K562 (cell line): ENCODE measurements around the gene MYRIP. TPM values are rescaled to one million over a fixed set of nuclear protein-coding genes. Genes with fewer than 3 reads are reported as not detected.

Experiments
- ATAC-seq: fragments of 200-7000 bp; cut with Tn5 transposase; 3 replicates; pipeline ENCODE4 v1.9.1; 2020; ENCODE audit warnings: moderate library complexity
- BruUV-seq: library from RNA; stranded (reverse); fragments of 400-500 nt; replicated peaks from 2 replicates; lab custom pipeline; 2021; lab: Mats Ljungman, UMichigan
- CTCF ChIA-PET: fragments of 300-600 bp; formaldehyde crosslinking; extraction: SDS; loops from one replicate; lab custom pipeline; 2021; ENCODE audit warnings: low intra/inter-chr PET ratio; lab: Yijun Ruan, JAX
- POLR2A ChIA-PET: fragments of 300-600, 350-650 bp; sonication (Branson Sonifier 250); formaldehyde crosslinking; extraction: SDS; loops from one replicate; lab custom pipeline; 2021; ENCODE audit warnings: antibody characterized with exemption, inconsistent platforms; lab: Yijun Ruan, JAX
- DNase-seq, 4 experiments: peaks; one replicate each; pipeline versions ENCODE4 v3.0.0 to v3.0.0-alpha.2; 2011 to 2018; ENCODE audit warnings: low spot score in 3 of 4, mixed read lengths in 3 of 4; ENCODE audit errors: extremely low read depth in 1 of 4
- FAIRE-seq: peaks from 2 replicates; lab custom pipeline; 2011; peaks lifted over from hg19 to GRCh38; lab: Jason Lieb, UNC
- H2AFZ ChIP-seq: 2 replicates; pipeline ENCODE4 v1.6.0; 2011; ENCODE audit warnings: low read depth, low read length, control low read depth, inconsistent platforms
- H3K27ac ChIP-seq: fragments of 200-600 bp; 3 replicates; pipeline ENCODE4 v1.8.0; 2011; ENCODE audit warnings: low read depth, mild to moderate bottlenecking, control low read depth, inconsistent platforms, low read length, moderate library complexity, mixed read lengths; ENCODE audit errors: extremely low read depth
- H3K27me3 ChIP-seq, 2 experiments: fragments of 300-600 bp in 1 of 2; 2 replicates in 1 of 2; 3 replicates in 1 of 2; pipeline versions ENCODE4 v1.6.0 to v1.8.0; 2011; ENCODE audit warnings: inconsistent platforms in 2 of 2, low read length in 2 of 2, mild to moderate bottlenecking in 1 of 2, mixed read lengths in 1 of 2, moderate library complexity in 1 of 2; ENCODE audit not compliant: control insufficient read depth in 2 of 2, insufficient read depth in 2 of 2
- H3K36me3 ChIP-seq: fragments of 300-600 bp; 3 replicates; pipeline ENCODE4 v1.8.0; 2011; ENCODE audit warnings: mild to moderate bottlenecking, low read length, inconsistent platforms; ENCODE audit not compliant: control insufficient read depth, insufficient read depth
- H3K4me1 ChIP-seq, 2 experiments: fragments of 200-600 bp in 1 of 2; replicated peaks in 1 of 2; 2 replicates in 1 of 2; 3 replicates in 1 of 2; pipeline versions ENCODE4 v1.5.1 to v1.8.0; 2011; ENCODE audit warnings: inconsistent platforms in 2 of 2, low read length in 2 of 2, mild to moderate bottlenecking in 1 of 2, mixed read lengths in 1 of 2, moderate library complexity in 1 of 2; ENCODE audit not compliant: control insufficient read depth in 2 of 2, insufficient read depth in 2 of 2
- H3K4me2 ChIP-seq: 2 replicates; pipeline ENCODE4 v1.6.1; 2011; ENCODE audit warnings: low read length, control low read depth, inconsistent platforms, mixed read lengths; ENCODE audit not compliant: insufficient read depth
- H3K4me3 ChIP-seq: fragments of 200-600 bp; sonication (generic), shearing (Covaris generic); 2 replicates; pipeline ENCODE4 v1.5.1; 2016; ENCODE audit warnings: control low read depth, inconsistent platforms
- H3K79me2 ChIP-seq: fragments of 200-600 bp; 3 replicates; pipeline ENCODE4 v1.8.0; 2011; ENCODE audit warnings: low read length, inconsistent platforms; ENCODE audit not compliant: control insufficient read depth, insufficient read depth
- H3K9ac ChIP-seq, 2 experiments: 2 replicates each; pipeline versions ENCODE4 v1.6.0 to v1.6.1; 2011; ENCODE audit warnings: low read depth in 2 of 2, low read length in 2 of 2, control low read depth in 1 of 2, inconsistent platforms in 1 of 2, mild to moderate bottlenecking in 1 of 2, mixed read lengths in 1 of 2; ENCODE audit not compliant: insufficient read depth in 1 of 2
- H3K9me1 ChIP-seq: one replicate; pipeline ENCODE4 v1.6.0; 2011; ENCODE audit warnings: inconsistent platforms, mild to moderate bottlenecking, low read length, moderate library complexity; ENCODE audit not compliant: control insufficient read depth, insufficient read depth
- H3K9me3 ChIP-seq: replicated peaks from 2 replicates; pipeline ENCODE4 v1.5.1; 2011; ENCODE audit warnings: low read depth, low read length, inconsistent platforms; ENCODE audit not compliant: control insufficient read depth, insufficient read depth
- H4K20me1 ChIP-seq: replicated peaks from 2 replicates; pipeline ENCODE4 v1.6.1; 2011; ENCODE audit warnings: low read length, inconsistent platforms, mixed read lengths; ENCODE audit not compliant: control insufficient read depth, insufficient read depth
- ATF7 ChIP-seq: fragments of 450-650 bp; IDR thresholded peaks from 2 replicates; pipeline ENCODE4 v1.7.1; 2014; ENCODE audit warnings: mild to moderate bottlenecking, moderate library complexity
- BRCA1 ChIP-seq, 2 experiments: fragments of 450-650 bp in 1 of 2; sonication (generic) in 1 of 2; formaldehyde crosslinking in 1 of 2; IDR thresholded peaks; 2 replicates each; pipeline versions ENCODE4 v1.5.0 to v1.6.1; 2017 to 2020; ENCODE audit warnings: mild to moderate bottlenecking in 1 of 2, missing genetic modification reagents in 1 of 2
- DIDO1 ChIP-seq: fragments of 450-650 bp; IDR thresholded peaks from 2 replicates; pipeline ENCODE4 v1.6.1; 2016; ENCODE audit warnings: low read depth, missing biosample characterization, missing genetic modification characterization
- HNRNPLL ChIP-seq: fragments of 200-400 bp; formaldehyde crosslinking; IDR thresholded peaks from 2 replicates; pipeline ENCODE4 v1.6.1; 2017; ENCODE audit warnings: low read length, low read depth, mild to moderate bottlenecking; ENCODE audit not compliant: poor library complexity, severe bottlenecking
- KDM4B ChIP-seq, 2 experiments: fragments of 450-650 bp in 1 of 2; sonication (generic) in 1 of 2; IDR thresholded peaks; 2 replicates each; pipeline ENCODE4 v1.6.1; 2016 to 2017; ENCODE audit warnings: borderline replicate concordance in 2 of 2, antibody characterized with exemption in 1 of 2, low read depth in 1 of 2, mild to moderate bottlenecking in 1 of 2
- KHSRP ChIP-seq: fragments of 450-650 bp; IDR thresholded peaks from 2 replicates; pipeline ENCODE4 v1.6.1; 2017
- SMARCE1 ChIP-seq: fragments of 450-650 bp; IDR thresholded peaks from 2 replicates; pipeline ENCODE4 v1.7.1; 2016; ENCODE audit warnings: mild to moderate bottlenecking
- WGBS: fragments of 100-300 bp; shearing (Covaris generic); methylation state at CpG from one replicate; pipeline ENCODE4 v1.1.6; 2016; ENCODE audit warnings: low coverage, mixed read lengths; ENCODE audit not compliant: insufficient coverage; ENCODE audit errors: missing lambda C conversion rate; 5-methylcytosine and 5-hydroxymethylcytosine counted together
- in situ Hi-C: fragments of 300-500 bp; cut with MboI; formaldehyde crosslinking; loops from 4 replicates; pipeline ENCODE4 v1.15.0; 2018; ENCODE audit warnings: inconsistent platforms, mixed read lengths
- intact Hi-C: fragments of 100-400 bp; cut with micrococcal nuclease; formaldehyde crosslinking; loops from 2 replicates; pipeline ENCODE4 v1.14.2; 2022
- polyA plus RNA-seq, 8 experiments: library from polyadenylated mRNA; depleted of rRNA in 4 of 8; stranded (reverse) in 5 of 8; unstranded in 3 of 8; fragments of >200 nt; fragmentation: Nextera tagmentation in 2 of 8; fragmentation: Illumina TruSeq in 1 of 8; extraction: Ambion mirVana in 2 of 8; extraction: Trizol in 1 of 8; gene quantifications; 2 replicates each; pipeline versions ENCODE4 v1.2.1 to v1.2.3, GENCODE V29; 2011 to 2014; ENCODE audit warnings: inconsistent platforms in 1 of 8, missing spikeins in 1 of 8
- total RNA-seq, 7 experiments: library from RNA; depleted of rRNA in 6 of 7; stranded (reverse); fragments of >200 nt in 6 of 7; fragmentation: Illumina TruSeq in 2 of 7; extraction: Trizol in 2 of 7; gene quantifications; 2 replicates each; pipeline versions ENCODE4 v1.2.1 to v1.2.3, GENCODE V29; 2011 to 2021; ENCODE audit warnings: low replicate concordance in 1 of 7
- TF ChIP-seq, protein P1 (sequence below): fragments of 450-650 bp; IDR thresholded peaks from 2 replicates; pipeline ENCODE4 v1.6.1; 2016; ENCODE audit warnings: mild to moderate bottlenecking, moderate library complexity
- TF ChIP-seq, protein P2 (sequence below): fragments of 450-650 bp; IDR thresholded peaks from 2 replicates; pipeline ENCODE4 v1.6.1; 2016; ENCODE audit warnings: borderline replicate concordance

MYRIP gene
- total and polyA plus RNA-seq, 9 of the 15 experiments (the other 6 are each of a cell fraction or from before 2014, with no cell fraction given): 0.03 to 0.12 TPM; not detected in 7

DNA sequence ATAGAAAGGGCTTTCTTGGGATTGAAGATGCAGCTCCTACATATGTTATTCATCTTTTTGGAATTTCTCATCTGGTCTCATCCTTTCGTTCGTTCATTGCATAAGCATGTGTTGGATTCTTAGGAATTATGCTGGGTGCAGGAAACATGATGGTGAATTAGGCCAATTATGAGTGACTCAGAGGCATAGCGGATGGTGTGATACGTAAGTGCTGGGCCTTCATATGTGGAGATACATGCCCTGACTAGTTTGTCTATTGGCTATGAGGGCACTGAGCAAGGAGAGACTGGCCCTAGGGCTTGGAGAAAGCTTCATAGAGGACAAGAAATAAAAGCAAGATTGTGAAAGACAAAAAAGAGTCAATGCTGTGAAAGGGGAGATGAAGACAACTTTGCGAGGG lies 235.1 kb downstream of the MYRIP start:
- DNase-seq (no peak), FAIRE-seq (no peak), ATAC-seq (no peak)
- TF ChIP-seq HNRNPLL (no peak), SMARCE1 (no peak), KDM4B (IDR thresholded peaks at IDR 0.05; ENCODE audit: borderline replicate concordance in 2 of 2, low read depth in 1 of 2) (no peak), DIDO1 (tag) (no peak), KHSRP (no peak), ATF7 (no peak), BRCA1 (IDR thresholded peaks at IDR 0.05) (no peak), BRCA1 (CRISPR knock-in tag; IDR thresholded peaks at IDR 0.05) (no peak)
- TF ChIP-seq, protein P1, sequence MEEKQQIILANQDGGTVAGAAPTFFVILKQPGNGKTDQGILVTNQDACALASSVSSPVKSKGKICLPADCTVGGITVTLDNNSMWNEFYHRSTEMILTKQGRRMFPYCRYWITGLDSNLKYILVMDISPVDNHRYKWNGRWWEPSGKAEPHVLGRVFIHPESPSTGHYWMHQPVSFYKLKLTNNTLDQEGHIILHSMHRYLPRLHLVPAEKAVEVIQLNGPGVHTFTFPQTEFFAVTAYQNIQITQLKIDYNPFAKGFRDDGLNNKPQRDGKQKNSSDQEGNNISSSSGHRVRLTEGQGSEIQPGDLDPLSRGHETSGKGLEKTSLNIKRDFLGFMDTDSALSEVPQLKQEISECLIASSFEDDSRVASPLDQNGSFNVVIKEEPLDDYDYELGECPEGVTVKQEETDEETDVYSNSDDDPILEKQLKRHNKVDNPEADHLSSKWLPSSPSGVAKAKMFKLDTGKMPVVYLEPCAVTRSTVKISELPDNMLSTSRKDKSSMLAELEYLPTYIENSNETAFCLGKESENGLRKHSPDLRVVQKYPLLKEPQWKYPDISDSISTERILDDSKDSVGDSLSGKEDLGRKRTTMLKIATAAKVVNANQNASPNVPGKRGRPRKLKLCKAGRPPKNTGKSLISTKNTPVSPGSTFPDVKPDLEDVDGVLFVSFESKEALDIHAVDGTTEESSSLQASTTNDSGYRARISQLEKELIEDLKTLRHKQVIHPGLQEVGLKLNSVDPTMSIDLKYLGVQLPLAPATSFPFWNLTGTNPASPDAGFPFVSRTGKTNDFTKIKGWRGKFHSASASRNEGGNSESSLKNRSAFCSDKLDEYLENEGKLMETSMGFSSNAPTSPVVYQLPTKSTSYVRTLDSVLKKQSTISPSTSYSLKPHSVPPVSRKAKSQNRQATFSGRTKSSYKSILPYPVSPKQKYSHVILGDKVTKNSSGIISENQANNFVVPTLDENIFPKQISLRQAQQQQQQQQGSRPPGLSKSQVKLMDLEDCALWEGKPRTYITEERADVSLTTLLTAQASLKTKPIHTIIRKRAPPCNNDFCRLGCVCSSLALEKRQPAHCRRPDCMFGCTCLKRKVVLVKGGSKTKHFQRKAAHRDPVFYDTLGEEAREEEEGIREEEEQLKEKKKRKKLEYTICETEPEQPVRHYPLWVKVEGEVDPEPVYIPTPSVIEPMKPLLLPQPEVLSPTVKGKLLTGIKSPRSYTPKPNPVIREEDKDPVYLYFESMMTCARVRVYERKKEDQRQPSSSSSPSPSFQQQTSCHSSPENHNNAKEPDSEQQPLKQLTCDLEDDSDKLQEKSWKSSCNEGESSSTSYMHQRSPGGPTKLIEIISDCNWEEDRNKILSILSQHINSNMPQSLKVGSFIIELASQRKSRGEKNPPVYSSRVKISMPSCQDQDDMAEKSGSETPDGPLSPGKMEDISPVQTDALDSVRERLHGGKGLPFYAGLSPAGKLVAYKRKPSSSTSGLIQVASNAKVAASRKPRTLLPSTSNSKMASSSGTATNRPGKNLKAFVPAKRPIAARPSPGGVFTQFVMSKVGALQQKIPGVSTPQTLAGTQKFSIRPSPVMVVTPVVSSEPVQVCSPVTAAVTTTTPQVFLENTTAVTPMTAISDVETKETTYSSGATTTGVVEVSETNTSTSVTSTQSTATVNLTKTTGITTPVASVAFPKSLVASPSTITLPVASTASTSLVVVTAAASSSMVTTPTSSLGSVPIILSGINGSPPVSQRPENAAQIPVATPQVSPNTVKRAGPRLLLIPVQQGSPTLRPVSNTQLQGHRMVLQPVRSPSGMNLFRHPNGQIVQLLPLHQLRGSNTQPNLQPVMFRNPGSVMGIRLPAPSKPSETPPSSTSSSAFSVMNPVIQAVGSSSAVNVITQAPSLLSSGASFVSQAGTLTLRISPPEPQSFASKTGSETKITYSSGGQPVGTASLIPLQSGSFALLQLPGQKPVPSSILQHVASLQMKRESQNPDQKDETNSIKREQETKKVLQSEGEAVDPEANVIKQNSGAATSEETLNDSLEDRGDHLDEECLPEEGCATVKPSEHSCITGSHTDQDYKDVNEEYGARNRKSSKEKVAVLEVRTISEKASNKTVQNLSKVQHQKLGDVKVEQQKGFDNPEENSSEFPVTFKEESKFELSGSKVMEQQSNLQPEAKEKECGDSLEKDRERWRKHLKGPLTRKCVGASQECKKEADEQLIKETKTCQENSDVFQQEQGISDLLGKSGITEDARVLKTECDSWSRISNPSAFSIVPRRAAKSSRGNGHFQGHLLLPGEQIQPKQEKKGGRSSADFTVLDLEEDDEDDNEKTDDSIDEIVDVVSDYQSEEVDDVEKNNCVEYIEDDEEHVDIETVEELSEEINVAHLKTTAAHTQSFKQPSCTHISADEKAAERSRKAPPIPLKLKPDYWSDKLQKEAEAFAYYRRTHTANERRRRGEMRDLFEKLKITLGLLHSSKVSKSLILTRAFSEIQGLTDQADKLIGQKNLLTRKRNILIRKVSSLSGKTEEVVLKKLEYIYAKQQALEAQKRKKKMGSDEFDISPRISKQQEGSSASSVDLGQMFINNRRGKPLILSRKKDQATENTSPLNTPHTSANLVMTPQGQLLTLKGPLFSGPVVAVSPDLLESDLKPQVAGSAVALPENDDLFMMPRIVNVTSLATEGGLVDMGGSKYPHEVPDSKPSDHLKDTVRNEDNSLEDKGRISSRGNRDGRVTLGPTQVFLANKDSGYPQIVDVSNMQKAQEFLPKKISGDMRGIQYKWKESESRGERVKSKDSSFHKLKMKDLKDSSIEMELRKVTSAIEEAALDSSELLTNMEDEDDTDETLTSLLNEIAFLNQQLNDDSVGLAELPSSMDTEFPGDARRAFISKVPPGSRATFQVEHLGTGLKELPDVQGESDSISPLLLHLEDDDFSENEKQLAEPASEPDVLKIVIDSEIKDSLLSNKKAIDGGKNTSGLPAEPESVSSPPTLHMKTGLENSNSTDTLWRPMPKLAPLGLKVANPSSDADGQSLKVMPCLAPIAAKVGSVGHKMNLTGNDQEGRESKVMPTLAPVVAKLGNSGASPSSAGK: no peak
- TF ChIP-seq, protein P2, sequence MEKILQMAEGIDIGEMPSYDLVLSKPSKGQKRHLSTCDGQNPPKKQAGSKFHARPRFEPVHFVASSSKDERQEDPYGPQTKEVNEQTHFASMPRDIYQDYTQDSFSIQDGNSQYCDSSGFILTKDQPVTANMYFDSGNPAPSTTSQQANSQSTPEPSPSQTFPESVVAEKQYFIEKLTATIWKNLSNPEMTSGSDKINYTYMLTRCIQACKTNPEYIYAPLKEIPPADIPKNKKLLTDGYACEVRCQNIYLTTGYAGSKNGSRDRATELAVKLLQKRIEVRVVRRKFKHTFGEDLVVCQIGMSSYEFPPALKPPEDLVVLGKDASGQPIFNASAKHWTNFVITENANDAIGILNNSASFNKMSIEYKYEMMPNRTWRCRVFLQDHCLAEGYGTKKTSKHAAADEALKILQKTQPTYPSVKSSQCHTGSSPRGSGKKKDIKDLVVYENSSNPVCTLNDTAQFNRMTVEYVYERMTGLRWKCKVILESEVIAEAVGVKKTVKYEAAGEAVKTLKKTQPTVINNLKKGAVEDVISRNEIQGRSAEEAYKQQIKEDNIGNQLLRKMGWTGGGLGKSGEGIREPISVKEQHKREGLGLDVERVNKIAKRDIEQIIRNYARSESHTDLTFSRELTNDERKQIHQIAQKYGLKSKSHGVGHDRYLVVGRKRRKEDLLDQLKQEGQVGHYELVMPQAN: no peak
- Histone ChIP-seq H3K79me2 (no peaks in the 10 kb centered on the region), H3K4me2 (no peak overlapping the region), H4K20me1 (no peaks in the 10 kb centered on the region), H3K9me3 (no peaks in the 10 kb centered on the region), H3K36me3 (no peaks in the 10 kb centered on the region), H3K27ac (no peak overlapping the region), H3K9me1 (no peaks in the 10 kb centered on the region), H3K4me1 (no peaks in the 10 kb centered on the region), H3K9ac (no peak overlapping the region), H3K27me3 (no peaks in the 10 kb centered on the region; a peak in 1 of 5 replicates), H3K4me3 (no peak overlapping the region), H2AFZ (no peak overlapping the region)
- WGBS: under 1% methylated on average over 5 of the region's 5 CpGs
- ChIA-PET CTCF (no interaction called here), POLR2A (interaction anchor here (0.9 kb wide), 1 partner anchor 11 kb away, joined by 3 read pairs; no protein-coding TSS in a partner anchor)
- no TSS peak for BruUV-seq
- intact Hi-C loops (no loop called here), in situ Hi-C loops (no loop called here)
